ENCODE results near the gene ATP6V1G1.
"Not testable (repeated sequence)": the region's sequence is repeated elsewhere in the genome, so short reads cannot be mapped to it uniquely, and the experiment has no call there.

The ATP6V1G1 gene, protein sequence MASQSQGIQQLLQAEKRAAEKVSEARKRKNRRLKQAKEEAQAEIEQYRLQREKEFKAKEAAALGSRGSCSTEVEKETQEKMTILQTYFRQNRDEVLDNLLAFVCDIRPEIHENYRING

GRCh38 chr9:114587345-114588202, at the start of gene ATP6V1G1:
ATP6V1G1 (plus strand) TSS chr9:114587769; CDS start chr9:114587839, 70 bp downstream.
- peak; percentile 99 for DNase-seq

DNA sequence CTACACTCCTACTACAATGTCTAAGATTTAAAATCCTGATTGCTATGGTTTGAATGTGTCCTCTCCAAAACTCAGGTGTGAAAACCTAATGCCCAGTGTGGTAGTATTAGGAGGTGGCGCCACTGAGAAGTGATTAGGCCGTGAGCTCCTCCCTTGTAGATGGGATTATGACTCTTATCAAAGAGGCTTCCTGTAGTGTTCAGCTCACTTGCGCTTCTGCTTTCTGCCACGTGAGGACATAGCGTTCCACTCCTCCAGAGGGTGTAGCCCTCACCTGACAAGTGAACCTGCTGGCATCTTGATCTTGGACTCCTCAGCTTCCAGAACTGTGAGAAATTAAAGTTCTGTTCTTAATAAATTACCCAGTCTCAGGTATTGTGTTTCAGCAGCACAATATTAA, 49.3 kb upstream of the ATP6V1G1 start:
- peak; percentile 55 for DNase-seq

GRCh38 chr9:114539701-114540380, 47.7 kb upstream of the ATP6V1G1 start:
- DNase-seq, result no peak

DNA sequence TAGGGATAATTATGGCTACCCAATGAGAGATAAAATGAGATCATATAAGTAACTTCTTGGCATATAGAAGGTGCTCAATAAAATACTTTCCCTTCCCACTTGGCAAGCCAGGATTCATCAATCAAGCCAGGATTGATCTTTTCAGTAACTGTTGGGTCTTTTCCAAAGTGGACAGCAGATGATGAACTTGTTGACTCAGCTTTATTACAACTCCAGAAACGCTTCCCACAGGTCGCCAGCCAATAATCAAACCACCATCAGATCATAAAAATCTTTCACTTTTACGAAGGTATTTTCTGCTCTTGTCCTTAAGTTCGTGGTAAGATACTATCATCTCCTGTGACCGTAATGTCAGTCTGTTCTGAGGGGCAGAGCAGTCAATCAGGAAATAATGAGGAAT, 42.5 kb upstream of the ATP6V1G1 start:
- no peak for DNase-seq

GRCh38 chr9:114546851-114547250, 40.7 kb upstream of the ATP6V1G1 start:
- no peak for DNase-seq

- DNase-seq, result peak; percentile 78
Measured at GRCh38 chr9:114549697-114550330, 37.8 kb upstream of the ATP6V1G1 start.

DNA sequence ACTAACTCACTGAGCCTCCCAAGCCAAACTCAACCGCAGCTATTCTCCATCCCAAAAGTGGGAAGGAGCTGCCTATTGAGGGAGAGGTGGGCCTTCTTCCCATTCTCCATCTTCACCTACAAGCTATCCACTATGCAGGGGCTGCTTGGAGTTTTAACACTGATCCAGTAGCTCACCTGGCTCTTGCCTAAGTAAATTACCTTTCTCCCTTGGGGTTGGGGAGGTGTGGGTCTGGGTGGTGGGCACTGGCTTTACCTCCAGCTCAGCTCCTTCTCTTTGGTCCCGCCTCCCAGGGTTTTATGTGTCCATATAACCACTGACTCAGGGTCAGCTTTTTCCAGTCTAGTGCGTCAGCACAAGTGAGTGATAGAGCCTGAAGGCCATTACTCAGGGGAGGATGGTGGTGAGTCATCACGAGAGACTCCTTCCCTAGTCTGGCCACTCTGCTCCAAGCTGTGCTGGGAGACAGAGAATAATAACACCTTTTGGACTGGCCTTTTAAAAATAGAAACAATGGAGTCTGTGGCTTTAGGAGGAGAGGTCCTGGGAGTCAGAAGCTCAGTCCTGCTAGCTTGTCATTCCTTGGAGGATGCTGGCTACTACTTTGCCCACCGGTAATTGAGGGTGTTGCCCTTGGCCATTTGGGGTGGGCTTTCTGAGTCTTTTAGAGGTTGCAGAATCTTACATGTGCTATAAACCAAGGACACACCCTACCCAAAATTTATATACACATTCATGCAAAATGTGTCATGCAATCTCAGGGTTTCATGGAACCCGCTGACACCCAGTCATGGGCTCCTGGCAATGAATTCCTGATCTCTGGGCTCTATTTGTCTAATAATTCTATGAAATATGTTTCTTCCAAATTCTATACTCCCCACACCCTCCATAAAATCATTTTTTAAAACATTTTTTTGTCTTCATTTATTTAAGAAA, 35.6 kb upstream of the ATP6V1G1 start:
- peak; percentile 98 for DNase-seq

DNA sequence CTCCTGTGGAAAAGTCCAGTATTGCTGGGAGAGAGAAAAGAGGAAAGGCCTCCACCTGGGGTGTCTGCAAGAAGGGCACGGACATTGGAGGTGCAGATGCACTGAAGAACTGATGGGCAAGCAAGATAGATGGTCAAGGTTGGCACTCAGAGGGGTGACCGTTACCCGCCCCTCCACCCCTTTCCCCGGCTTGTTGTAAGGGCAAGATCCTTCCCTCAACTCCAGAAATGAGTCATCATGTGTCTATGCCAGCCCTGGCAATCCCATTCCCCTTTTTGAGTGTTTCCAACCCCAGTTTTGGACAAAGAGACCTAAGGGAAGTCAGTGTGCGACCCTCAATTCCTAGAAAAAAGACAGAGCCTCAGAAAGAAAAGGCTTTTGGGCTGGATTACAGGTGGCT, 34.9 kb upstream of the ATP6V1G1 start:
- DNase-seq, result peak; percentile 13

DNA sequence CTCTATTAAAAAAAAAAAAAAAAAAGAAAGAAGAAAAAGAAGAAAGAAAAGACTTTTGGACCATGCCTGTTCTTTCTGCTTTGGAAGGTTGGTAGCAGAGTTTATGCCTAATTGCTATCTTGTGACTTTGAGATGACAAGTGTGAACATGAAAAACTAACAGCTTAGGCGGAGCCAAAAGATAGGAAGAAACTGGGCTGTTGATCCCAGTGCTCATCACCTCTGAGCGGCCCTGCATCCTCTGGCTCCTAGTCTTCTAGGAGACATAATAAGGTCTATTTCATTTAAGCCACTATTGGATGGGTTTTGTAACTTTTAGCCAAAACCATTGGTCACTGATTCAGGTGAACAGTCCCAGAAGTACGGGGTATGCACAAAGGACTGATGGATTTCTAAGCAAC, 34.4 kb upstream of the ATP6V1G1 start:
- DNase-seq, result no peak

- no peak for DNase-seq
Measured at GRCh38 chr9:114555696-114556095, 31.9 kb upstream of the ATP6V1G1 start.

- DNase-seq, result no peak
Measured at GRCh38 chr9:114558027-114558675, 29.4 kb upstream of the ATP6V1G1 start.

GRCh38 chr9:114559830-114560513, 27.6 kb upstream of the ATP6V1G1 start:
- no peak for DNase-seq

DNA sequence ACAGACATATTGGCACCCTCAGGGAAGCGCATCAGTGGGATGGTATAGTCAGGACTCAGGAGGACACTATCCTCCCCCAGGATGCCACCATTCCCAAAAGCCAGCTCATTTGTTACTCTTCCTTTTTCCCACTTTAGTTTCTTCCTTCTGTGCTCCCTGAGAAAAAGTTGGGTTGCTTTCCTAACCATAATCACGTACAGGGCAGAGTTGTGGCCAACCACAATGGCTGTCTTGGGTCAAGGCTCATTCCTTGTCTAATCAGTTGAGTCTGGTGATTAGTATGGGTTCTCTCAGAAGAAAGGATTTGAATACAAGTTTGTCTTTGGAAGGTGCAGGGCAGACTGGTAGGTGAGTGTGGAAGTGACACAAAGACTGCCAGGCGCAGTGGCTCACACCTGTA, 26.6 kb upstream of the ATP6V1G1 start:
- DNase-seq, result no peak

DNA sequence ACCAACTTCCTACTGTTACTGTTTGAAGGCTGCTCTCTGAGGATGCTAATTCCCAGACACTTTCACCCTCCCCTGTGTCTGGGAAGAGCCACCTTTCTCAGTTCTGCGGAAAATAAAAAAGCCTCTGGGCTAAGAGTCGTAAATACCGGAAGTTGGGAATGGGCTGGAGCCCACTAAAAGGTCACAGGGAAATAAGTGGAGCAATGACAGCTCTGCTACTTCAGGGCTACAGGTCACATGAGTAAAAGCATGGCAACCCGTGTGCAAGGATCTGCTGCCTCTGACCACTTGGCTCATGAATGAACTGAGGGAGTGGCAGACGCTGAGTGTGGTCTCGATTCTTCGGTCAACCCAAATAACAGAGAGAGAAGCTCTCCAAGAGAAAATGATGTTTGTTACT, 25.8 kb upstream of the ATP6V1G1 start:
- DNase-seq, result no peak

DNA sequence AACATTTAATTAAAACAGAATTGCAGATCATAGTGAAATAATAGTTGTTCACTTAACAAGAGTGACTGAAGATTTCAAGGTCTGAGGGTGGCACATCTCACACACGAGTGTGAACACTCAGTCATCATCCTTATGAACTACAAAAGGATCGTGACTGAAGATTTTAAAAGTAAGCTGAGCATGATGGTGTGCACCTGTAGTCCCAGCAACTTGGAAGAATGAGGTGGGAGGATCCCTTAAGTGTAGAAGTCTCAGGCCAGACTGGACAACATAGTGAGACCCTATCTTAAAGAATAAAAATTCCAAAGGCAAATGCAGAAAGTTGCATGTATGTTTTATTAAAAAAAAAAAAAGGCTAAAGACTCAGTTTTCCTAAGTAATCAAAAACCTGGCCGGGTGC, 22.4 kb upstream of the ATP6V1G1 start:
- DNase-seq, result no peak

GRCh38 chr9:114570742-114571141, 16.8 kb upstream of the ATP6V1G1 start:
- no peak for DNase-seq

DNA sequence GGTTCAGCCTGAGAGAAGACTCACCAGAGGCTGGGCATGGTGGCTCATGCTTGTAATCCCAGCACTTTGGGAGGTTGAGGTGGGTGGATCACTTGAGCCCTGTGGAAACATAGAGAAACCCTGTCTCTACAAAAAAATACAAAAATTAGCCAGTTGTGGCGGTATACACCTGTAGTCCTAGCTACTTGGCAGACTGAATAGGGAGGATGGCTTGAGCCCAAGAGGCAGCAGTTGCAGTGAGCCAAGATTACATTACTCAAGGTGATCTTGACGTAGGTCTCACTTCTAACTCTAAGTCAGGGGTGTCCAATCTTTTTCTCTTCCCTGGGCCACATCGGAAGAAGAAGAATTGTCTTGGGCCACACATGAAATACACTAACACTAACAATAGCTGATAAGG, 16.2 kb upstream of the ATP6V1G1 start:
- no peak for DNase-seq

- no peak for DNase-seq
Measured at GRCh38 chr9:114572199-114572598, 15.4 kb upstream of the ATP6V1G1 start.

DNA sequence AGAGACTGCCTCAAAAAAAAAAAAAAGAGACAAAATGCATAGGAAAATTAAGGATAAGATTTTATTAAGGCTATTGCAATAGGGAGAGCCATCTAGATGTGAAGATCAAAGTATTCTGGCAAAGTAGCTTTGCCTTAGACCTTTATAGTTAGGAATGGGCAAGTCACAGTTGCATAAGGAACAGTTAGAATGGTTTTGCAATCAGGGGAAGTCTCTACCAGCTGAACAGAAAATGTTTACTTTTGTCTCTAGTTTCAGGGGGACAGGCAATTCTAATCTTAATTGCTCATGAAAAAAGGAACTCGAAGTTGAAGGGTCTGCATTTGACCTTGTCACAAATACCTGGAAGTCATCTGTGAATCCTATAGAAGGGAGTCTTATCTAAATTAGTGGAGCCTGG, 13.1 kb upstream of the ATP6V1G1 start:
- DNase-seq, result no peak

DNA sequence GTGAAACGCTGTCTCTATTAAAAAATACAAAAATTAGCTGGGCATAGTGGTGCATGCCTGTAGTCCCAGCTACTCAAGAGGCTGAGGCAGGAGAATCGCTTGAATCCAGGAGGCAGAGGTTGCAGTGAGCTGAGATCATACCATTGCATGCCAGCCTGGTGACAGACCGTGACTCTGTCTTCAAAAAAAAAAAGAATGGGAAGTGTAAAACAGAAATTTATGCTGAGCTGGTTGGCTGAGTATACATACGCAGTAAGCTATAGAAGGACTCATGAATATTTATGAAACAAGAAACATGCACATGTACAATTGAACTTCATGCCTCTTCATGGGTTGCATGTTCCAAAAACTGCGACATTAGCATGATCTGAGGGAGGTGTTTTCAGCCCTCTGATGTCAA, 10.8 kb upstream of the ATP6V1G1 start:
- not testable (repeated sequence) for DNase-seq

DNA sequence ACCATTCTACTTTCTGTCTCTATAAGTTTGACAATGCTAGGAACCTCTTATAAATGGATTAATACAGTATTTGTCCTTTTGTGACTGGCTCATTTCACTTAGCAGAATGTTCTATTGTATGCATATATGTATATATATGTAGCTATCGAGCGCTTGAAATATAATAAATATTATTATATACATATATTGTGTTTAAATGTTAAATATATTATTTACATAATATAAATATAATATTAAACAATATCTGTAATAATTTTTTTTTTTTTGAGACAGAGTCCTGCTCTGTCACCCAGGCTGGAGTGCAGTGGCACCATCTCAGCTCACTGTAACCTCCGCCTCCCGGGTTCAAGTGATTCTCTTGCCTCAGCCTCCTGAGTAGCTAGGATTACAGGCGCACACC, 9.4 kb upstream of the ATP6V1G1 start:
- DNase-seq, result not testable (repeated sequence)
